ENCODE results near the gene TRIM5. TPM values are rescaled to one million over a fixed set of nuclear protein-coding genes. Genes with fewer than 3 reads are reported as not detected.

Gene TRIM5
- total RNA-seq, 2 experiments from 2014 or later: 37.2 to 38.0 TPM

DNA sequence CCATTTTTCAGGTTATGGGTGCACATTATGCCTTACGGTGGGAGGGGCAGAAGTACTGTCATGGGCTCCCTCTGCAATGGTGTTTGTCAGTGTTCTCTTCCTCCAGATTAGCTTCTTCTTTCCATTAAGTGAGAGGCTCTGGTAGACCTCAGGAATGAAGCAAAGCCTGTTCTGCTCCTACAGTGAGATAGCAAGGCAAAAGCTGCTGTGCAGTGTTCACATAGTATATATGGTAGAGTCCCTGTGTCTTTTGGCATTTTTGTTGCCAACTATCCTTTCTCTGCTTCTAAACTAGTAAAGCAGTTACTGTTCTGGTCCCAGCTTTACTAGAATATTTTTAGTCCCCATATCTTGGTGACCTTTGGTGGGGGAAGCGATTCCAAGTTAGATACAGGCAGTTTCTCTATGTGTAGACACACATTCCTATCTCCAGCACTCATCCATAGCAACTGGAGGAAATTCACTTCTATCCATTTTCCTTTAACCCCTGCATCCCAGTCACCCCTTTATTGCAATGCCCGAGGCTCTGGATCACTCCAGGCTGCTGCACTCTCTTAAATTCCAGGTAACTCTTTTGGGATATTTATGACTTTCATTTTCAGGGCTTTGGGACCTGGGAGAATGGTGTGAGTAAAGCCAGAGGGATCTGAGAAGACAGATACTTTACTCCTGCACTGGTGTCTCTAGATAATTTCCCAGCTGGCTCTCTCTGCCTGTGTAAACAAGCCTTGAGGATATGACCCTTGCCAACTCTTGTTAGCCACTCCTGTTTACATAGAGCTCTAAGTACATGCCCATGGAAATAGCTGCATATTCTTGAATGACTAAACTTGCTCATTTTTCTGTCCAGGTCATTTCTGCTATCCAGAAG is 64.0 kb downstream of the TRIM5 start:
- intact Hi-C loops (cut with micrococcal nuclease): loop anchor here (5.0 to 10.0 kb wide), 2 partner anchors 614 to 1014 kb away; partner anchors contain the start of genes CNGA4, FHIP1B and TRIM68

DNA sequence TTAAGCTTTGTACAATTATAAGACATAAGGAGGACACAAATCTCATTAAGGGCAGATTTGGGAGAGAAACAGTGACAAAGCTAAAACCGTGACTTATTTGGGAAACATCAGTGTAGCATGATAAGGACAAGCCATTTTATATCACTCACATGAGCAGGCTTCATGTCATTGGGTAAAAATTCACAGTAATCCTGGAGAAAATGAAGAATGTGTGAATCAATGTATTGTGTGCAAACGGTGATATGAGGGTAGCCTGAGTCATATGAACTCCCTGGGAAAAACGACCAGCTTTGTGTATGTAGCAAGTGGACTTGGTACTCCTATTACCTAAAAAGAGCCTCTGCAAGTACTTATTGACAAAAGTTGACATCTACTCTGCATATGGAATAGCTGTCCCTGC is 66.1 kb downstream of the TRIM5 start:
- no peak for DNase-seq
- intact Hi-C loops (cut with micrococcal nuclease): no loop called here
- no peaks in the 10 kb centered on the region for H3K27me3 Mint-ChIP-seq (ENCODE audit: low read depth)
- H3K9me3 Mint-ChIP-seq: no peaks in the 10 kb centered on the region
- H3K36me3 Mint-ChIP-seq (ENCODE audit: low read depth): no peaks in the 10 kb centered on the region
- no peak overlapping the region for H3K27ac Mint-ChIP-seq
- no peak overlapping the region for H3K4me3 Mint-ChIP-seq
- CTCF ChIA-PET: interaction anchor here (1.1 kb wide), 1 partner anchor 20 kb away, joined by 3 read pairs; no protein-coding TSS in a partner anchor
- peaks cover 4% of the 10 kb centered on the region for H3K4me1 Mint-ChIP-seq (ENCODE audit: low read depth)

More for the DNA sequence above, 64.0 kb downstream of the TRIM5 start:
- Mint-ChIP-seq H3K36me3 (ENCODE audit: low read depth) (no peaks in the 10 kb centered on the region), H3K4me3 (no peak overlapping the region), H3K27ac (no peak overlapping the region), H3K9me3 (no peaks in the 10 kb centered on the region), H3K4me1 (ENCODE audit: low read depth) (peaks cover 11% of the 10 kb centered on the region), H3K27me3 (ENCODE audit: low read depth) (no peaks in the 10 kb centered on the region)
- CTCF ChIA-PET: no interaction called here
- DNase-seq: no peak

Other genes with a start within 250 kb of the TRIM5 start
- not detected for gene OR51I1, start 243.6 kb downstream of the TRIM5 start, total RNA-seq
- not detected for gene OR51I2, start 235.8 kb downstream of the TRIM5 start, total RNA-seq
- not detected for gene OR52D1, start 196.4 kb downstream of the TRIM5 start, total RNA-seq
- not detected for gene UBQLN3, start 175.1 kb downstream of the TRIM5 start, total RNA-seq
- gene UBQLNL, start 168.4 kb downstream of the TRIM5 start, total RNA-seq: under 1 TPM; 0.15 to 0.26 TPM
- not detected for gene OR52H1, start 136.5 kb downstream of the TRIM5 start, total RNA-seq
- not detected for gene OR52B6, start 104.2 kb downstream of the TRIM5 start, total RNA-seq
- 1 to 10 TPM; 2.1 to 2.6 TPM for gene TRIM6, start 88.4 kb downstream of the TRIM5 start, total RNA-seq
- gene TRIM34, start 60.1 kb downstream of the TRIM5 start, total RNA-seq: 10 to 100 TPM; 12.8 to 12.9 TPM
- gene TRIM22, start 4.7 kb upstream of the TRIM5 start, total RNA-seq: 100 to 1,000 TPM; 280 to 292 TPM
- under 1 TPM in 1 of 2 experiments, not detected in 1; 0.20 TPM for gene OR56B1, start 51.4 kb upstream of the TRIM5 start, total RNA-seq
- under 1 TPM; 0.74 to 0.99 TPM for gene OR52N4, start 69.2 kb upstream of the TRIM5 start, total RNA-seq
- gene OR52N5, start 98.3 kb upstream of the TRIM5 start, total RNA-seq: not detected
- under 1 TPM; 0.07 to 0.15 TPM for gene OR52N1, start 106.2 kb upstream of the TRIM5 start, total RNA-seq
- gene OR52N2, start 123.8 kb upstream of the TRIM5 start, total RNA-seq: not detected
- not detected for gene OR52E6, start 156.8 kb upstream of the TRIM5 start, total RNA-seq
- gene OR52E8, start 172.6 kb upstream of the TRIM5 start, total RNA-seq: not detected
- gene OR52E4, start 195.6 kb upstream of the TRIM5 start, total RNA-seq: not detected
- not detected for gene OR52E5, start 208.1 kb upstream of the TRIM5 start, total RNA-seq